PC-9 (cell line): ENCODE data around the gene SERPINA12.

Experiments used
- CTCF ChIP-seq: fragments of 200-600 bp; sonication (generic); conservative IDR thresholded peaks from 2 replicates; pipeline ENCODE4 v1.6.1; 2017; ENCODE audit warnings: mixed run types, antibody characterized with exemption, mild to moderate bottlenecking, moderate library complexity
- EZH2 ChIP-seq: fragments of 200-600 bp; sonication (generic); IDR thresholded peaks from 2 replicates; pipeline ENCODE4 v1.8.0; 2017; ENCODE audit warnings: antibody characterized with exemption, low read depth

GRCh38 chr14:94505206-94505605, 4.1 kb downstream of the SERPINA12 start:
- no peak for TF ChIP-seq CTCF
- TF ChIP-seq EZH2 = no peak
